Suppressor macrophage treated with lipopolysaccharide for 4 hours (primary cell): ENCODE data around the gene ELOA.
"Not testable (repeated sequence)": the region's sequence is repeated elsewhere in the genome, so short reads cannot be mapped to it uniquely, and the experiment has no call there.

ENCODE experiments used
- DNase-seq: peaks from one replicate; pipeline ENCODE4 v3.0.0-alpha.2; 2020

The ELOA gene, protein sequence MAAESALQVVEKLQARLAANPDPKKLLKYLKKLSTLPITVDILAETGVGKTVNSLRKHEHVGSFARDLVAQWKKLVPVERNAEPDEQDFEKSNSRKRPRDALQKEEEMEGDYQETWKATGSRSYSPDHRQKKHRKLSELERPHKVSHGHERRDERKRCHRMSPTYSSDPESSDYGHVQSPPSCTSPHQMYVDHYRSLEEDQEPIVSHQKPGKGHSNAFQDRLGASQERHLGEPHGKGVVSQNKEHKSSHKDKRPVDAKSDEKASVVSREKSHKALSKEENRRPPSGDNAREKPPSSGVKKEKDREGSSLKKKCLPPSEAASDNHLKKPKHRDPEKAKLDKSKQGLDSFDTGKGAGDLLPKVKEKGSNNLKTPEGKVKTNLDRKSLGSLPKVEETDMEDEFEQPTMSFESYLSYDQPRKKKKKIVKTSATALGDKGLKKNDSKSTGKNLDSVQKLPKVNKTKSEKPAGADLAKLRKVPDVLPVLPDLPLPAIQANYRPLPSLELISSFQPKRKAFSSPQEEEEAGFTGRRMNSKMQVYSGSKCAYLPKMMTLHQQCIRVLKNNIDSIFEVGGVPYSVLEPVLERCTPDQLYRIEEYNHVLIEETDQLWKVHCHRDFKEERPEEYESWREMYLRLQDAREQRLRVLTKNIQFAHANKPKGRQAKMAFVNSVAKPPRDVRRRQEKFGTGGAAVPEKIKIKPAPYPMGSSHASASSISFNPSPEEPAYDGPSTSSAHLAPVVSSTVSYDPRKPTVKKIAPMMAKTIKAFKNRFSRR

DNA sequence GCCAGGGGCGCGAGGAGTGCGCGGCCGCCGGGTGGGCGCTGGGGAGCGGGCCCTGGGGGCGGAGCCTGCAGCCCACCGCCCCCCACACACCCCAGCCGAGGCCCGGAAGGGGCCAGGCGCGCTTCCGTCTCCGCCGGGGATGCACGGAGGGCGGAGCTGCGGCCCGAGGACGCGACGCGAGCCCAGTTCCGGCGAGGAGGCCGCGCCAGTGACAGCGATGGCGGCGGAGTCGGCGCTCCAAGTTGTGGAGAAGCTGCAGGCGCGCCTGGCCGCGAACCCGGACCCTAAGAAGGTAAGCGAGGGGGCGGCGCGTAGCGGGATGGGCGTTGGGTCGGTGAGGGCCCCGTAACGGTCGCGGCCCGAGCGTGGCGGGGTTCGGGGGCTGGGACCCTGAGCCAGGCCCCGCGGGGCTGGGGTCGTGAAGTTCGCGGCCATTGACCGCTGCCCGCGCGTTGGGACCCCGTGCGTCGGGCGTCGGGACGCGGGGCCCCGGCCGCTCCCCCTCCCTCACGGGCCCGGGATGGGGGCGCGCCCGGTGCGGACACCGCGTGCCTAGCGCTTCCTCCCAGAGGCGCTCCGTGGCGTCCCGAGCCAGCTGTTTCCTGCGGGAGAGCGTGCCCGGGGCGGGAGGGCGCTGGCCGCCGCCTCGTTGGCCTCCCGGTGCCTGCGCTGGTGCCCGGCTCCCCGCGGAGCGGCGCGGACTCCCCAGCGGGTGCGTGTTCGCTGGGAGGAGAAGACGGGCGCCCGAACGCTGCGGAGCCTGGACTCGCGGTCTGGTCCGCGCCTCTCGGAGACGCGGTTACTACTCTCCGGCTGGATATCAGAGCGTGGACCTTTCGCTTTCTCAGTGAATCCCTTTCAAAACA lies at the start of gene ELOA:
ELOA (plus strand) TSS at position 185 of the 866 bp plus-strand sequence; CDS start at position 218, 33 bp downstream.
- peak; percentile 84 for DNase-seq

DNA sequence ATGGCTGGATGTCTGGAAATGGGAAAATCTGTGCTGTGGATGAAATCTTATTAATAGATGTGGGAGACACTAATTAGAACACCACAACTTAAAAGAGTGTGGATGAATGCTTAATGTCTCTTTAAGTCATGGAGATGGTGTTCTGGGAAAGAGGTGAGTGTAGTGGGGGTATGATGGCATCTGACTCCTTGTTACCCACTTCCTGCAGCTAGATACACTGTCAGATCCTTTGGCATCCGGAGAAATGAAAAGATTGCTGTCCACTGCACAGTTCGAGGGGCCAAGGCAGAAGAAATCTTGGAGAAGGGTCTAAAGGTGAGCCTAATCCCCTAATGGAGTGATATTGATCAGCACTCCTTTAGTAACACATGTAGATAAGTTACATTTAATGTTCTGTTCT lies 49.7 kb upstream of the ELOA start:
- DNase-seq = no peak

DNA sequence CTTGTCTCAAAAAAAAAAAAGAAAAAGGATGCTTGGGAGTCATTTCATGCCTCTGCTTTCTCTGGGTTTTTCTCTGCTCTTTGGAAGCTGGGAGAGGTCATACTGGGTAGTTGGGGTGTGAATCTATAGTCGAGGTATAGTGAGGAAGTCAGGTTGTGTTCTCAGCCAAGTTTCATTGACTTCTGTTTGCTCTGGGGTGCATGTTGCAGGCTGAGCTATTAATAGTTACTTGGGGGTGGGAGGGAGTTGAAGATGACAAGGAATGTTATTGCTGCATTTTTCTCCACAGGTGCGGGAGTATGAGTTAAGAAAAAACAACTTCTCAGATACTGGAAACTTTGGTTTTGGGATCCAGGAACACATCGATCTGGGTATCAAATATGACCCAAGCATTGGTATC lies 48.9 kb upstream of the ELOA start:
- no peak for DNase-seq

DNA sequence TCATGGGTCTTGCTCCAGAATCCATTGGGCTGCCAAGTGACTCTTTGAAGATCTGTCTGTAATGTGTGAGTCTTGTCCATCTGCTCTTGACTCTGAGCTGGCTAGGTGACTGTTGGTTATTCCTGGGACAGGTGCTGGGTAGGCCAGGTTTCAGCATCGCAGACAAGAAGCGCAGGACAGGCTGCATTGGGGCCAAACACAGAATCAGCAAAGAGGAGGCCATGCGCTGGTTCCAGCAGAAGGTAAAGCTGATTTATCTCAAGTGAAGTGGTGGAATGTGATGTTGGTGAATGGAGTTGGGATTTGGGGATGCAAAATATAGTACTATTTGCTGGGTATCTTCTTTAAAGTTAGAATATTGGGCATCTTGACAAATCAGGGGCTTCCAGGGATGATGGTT lies 47.6 kb upstream of the ELOA start:
- no peak for DNase-seq

DNA sequence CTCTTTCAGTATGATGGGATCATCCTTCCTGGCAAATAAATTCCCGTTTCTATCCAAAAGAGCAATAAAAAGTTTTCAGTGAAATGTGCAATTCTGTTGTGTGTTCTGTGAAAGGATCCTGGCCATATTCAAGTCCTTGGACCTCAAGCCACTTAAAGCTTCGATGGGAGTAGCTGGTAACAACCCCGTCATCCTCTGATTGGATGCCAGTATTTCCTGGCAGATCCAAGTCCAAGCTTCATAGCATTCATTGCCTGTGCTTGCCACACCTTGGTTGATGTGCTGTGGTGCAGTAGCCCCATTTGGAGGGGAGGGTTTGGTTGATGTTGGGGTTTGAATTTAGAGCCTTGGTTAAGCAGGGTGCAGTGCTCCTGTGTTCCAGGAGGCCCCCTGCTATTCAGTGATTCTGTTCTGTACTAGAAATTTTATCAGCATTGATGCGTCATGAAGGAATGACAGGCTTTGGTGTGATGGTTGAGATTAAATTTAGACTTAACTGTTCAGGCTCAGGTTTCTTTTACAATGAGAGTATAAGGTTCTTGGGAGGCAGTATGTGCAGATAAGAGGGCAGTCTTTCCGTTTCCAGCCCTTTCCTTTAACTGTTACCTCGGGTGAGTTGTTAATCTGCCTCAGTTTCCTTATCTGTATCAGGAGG lies 46.8 kb upstream of the ELOA start:
- no peak for DNase-seq

DNA sequence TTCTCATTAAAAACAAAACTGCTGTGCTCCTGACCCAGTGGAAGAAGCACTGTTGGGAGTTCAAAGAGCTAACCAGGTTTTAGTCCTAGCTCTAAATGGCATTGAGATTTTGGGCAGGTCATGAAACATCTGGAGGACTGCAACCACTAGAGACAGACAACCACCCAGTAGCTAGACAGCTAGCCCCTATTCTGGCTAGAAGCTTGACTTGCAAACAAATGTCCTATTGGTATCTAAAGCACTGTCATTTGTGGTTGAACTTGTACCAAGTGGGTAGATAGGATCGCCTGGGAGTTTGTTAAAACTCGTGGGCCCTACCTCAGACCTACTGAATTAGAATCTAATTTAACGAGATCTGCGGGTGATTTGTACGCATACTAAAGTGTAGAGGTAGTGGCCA lies 44.8 kb upstream of the ELOA start:
- no peak for DNase-seq

DNA sequence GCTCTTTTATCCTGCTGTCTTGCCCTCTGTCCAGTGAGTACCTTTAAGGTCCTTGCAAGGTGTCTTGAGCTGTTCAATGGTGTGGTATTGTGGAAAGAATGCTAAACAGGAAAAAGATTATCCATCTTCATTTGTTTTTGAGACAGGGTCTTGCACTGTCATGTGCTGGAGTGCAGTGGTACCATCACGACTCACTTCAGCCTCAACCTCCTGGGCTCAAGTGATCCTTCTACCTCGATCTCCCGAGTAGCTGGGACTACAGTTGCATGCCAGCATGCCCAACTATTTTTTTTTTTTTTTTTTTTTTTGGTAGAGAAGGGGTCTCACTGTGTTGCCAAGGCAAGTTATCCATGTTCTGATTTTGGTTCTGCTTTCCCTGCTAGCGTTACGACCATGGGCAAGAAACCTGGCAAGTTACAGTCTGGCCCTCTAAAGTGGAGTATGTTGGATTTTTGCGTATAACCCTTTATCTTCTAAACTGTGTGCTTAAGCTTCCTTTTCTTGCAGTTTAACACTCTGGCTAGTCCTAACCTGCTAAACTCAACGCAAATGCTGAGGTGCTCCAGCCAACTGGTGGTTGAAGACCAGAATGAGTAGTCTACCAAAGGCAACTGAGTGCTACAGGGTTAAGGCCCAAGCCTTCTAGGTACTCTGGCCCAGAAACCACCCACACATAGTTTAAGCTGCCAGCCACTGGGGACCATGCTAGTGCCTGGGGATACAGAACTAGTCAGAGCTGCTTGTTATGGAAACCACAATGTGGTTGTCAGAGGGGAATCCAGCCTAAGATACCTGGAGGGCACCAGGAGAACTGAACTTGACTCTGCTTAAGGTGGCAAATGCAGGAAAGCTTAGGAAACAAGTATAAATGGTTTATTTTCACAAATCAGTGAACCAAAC lies 43.7 kb upstream of the ELOA start:
- no peak for DNase-seq

DNA sequence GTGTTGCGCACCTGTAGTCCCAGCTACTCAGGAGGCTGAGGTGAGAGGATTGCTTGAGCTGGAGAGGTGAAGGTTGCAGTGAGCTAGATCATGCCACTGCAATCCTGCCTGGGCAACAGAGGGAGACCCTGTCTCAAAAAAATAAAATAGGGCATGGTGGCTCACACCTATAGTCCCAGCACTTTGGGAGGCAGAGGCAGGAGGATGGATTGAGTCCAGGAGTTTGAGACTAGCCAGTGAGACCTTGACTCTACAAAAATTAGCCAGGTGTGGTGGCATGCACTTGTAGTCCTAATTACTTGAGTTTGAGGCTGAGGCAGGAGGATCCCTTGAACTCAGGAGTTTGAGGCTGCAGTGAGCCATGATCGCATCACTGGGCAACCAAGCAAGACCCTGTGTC lies 42.0 kb upstream of the ELOA start:
- DNase-seq = no peak

DNA sequence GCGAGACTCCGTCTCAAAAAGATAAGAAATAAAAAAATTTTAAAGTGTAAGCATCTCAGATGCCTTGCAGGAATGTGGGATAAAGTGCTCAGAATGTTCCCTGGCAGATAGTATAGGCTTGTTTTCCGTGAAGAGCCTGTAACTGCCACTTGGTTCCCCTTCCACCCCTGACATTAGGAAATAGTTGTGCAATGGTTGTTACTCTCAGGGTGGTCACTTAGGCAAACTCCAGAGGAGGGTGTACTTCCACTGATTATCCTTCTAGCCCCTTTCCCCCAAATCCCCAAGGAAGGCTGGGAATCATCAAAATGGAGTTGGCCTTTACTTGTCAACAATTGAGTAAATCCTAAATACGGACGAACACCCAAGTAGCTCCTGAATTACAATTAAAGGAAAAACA lies 41.3 kb upstream of the ELOA start:
- DNase-seq = no peak

DNA sequence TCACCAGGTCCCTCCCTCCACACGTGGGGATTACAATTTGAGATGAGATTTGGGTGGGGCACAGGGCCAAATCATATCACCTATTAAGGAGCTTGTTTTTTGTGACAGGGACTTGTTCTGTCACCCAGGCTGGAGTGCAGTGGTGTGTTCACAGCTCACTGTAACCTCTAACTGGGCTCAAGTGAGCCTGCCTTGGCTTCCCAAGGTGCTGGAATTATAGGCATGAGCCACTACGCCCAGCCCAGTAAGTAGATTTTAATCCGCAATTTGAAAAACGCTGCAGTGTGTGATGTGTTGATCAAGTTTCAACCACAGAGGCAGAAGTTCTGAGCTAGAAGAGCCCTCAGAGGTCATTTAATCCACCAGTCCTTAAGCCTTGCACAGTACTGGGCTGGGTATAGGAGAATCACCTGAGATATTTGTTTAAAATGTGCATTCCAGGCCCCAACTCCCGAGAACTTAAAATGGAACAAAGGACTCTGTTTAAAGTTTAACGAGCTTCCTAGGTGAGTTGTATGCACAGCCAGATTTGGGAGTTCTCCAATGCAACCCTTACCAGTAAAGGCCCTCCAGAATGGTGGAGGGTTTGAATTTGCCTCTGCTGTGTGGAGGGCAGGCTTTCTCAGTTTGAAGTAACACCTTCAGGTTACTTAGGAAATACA lies 38.3 kb upstream of the ELOA start:
- no peak for DNase-seq

DNA sequence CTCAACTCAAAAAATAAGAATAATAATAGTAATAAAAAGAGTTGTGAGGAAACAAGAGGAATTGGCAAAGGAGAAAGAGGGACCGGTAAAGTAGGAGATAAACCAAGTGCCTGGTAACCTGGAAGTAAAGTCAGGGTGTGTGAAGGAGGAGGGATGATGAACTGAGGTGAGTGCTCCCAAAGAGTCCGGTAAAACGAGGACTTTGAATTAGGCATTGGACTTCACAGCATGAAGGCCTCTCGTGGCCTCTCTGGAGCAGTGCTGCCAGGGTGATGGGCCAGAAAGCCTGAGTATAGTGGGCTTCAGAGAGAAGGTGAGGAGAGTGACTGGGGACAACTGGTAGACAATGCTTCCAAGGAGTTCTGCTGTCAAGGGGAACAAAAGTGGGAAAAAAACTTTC lies 34.0 kb upstream of the ELOA start:
- no peak for DNase-seq

DNA sequence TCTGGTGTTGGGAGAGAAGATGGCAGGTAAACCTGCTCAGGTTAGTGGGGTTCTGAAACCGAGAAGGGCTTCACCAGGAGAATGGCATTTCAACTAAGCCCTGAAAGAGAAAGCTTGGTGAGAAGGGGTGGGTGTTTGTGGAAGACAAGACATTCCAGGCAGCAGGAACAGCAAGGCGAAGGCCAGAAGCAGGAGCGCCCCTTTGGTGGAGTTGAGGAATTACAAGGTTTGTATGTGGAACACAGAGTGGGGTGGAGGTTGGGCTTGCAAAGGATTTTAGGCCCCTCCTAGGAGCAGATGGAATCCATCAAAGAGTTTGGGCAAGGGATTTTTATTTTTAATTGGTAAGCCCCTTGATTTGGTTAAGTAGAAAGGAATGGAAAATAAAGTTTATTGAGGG lies 24.8 kb upstream of the ELOA start:
- peak; percentile 15 for DNase-seq

DNA sequence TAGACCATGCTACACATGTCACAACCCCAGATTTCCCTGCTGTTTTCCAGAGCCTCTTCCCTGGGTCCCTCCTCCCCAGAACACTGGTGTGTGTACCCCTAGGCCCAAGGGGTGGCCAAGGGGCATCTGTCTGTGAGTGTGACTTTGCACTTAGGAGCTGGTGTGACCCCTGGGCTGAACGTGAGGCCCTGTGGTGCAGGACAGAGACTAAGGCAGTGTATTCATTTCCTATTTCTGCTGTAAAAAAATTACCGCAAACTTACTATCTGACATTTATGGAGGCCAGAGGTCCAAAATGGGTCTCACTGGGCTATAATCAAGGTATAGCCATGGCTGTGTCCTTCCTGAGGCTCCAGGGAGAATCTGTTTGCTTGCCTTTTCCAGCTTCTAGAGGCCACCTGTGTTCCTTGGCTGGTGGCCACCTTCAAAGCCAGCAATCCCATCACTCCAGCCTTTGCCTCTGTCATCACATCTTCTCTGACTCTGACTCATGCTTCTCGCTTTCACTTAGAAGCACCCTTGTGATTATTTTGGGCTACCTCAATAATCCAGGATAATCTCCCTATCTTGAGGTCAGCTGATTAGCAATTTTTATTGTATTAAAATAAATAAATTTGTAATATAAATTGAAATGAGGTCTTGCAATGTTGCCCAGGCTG lies 24.0 kb upstream of the ELOA start:
- DNase-seq = no peak

DNA sequence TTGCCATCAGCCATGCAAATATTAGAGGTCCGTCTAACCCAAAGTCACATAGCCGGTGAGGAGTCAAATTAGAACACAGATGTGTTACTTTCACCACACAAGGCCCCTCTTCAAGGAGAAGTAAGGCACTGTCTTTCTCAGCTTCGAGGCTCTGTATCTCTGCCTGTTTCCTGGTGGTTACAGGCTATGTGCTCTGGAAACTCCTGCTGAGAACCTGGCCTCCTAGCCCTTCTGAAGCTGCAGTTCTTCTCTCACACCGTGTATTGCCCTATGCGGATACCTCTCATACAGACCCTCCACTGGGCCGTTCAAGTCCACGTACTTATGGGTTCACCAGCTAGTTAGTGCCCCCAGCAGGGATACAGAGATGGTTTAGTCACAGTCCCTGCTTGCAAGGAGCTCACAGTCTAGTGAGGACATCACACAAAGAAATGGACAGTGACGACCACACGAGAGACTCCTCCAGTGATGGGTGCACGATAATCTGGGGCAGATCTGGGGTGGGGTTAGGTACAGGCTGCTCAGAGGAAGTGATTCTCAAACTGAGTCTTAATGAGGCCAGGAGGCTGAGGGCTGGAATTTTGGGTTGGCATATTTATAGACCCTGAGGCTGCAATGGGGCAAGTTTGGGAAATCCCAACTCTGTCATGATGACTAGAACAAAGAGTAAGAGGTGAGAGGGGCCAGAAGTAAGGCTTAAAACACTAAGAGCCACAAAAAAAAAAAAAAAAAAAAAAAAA lies 22.8 kb upstream of the ELOA start:
- peak; percentile 63 for DNase-seq

DNA sequence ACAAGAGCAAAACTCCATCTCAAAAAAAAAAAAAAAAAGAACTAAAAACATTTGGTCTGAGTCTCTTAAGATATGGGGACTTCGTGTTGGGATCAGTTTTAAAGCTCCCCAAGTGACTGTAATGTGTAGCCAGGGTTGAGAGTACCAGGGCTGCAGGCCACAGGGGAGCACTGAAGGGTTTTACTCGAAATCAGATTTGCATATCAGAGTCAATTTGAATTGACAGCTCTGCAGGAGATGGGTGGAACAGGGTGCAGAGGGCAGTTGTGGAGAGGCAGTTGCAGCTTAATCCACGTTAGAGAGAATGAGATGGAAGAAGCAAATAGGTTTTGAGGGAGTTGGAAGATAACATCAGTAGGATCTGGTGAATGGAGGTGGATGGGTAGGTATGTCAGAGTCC lies 20.6 kb upstream of the ELOA start:
- DNase-seq = no peak

DNA sequence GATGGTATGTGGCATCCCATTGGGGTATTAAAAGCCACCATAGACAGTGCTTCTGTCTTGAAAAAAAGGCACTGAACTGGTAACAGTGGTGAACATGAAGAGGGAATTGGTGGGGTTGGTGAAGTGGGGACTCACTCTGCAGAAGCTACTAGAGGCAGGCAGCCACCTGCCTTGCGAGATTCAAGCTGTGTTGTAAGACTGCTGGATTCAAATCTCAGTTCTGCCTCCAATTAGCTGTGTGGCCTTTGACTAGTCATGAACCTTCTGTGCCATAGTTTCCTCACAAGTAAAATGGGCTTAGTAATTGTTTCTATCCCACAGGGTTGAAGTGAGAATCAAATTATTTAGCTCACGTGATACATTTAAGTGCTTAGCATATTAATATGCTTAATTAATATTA lies 16.6 kb upstream of the ELOA start:
- DNase-seq = peak; percentile 26

DNA sequence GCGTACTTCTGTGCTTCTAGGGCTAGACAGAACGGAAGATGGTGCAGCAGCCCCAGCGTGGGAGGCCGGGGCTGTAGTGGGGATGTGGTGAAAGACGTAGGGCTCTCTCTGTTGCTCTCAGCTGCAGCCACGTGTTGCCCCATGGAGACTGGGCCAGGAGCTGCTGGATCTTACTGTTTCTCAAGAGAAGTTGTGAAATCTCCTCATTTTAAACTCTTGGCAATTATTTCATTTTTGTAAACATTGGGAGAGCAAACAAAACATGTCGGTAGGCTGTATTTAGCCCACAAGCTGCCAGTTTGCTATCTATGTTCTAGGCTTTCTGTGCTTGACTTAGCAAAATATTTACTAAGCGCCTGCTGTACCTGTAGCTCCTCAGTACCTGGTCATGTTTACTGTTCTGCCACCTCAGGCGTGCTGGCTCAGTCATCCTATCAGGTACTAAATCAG lies 15.9 kb upstream of the ELOA start:
- DNase-seq = peak; percentile 90

DNA sequence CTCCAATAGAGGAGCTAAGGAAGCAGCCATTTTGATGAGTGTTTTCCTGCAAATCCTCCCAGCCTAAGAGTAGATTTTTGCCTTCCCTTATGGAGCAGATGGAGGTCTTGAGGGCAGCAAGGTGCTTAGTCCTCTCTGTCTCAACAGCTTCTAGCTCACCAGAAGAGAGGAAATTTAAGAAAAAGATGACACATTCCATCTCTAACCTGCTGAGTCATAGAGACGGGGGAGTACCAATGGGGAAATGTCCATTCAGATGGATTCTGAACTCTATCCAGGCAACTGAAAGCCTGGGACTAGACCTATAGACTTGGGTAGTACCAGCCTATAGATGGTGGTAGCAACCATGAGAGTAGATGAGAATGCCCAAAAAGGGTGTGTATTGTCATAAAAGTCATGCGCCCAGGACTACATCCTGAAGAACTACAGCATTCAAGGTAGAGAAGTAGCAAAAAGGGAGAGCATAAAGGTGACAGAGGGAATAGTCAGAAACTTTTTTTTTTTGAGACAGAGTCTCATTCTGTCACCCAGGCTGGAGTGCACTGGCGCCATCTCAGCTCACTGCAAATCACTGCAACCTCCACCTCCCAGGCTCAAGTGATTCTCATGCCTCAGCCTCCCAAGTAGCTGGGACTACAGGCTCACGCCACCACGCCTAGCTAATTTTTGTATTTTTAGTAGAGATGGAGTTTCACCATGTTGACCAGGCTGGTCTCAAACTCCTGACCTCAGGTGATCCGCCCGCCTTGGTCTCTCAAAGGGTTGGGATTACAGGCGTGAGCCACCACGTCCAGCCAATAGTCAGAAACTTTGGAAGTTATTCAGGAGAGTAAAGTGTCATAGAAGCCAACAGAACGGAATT lies 10.7 kb upstream of the ELOA start:
- DNase-seq = peak; percentile 63

DNA sequence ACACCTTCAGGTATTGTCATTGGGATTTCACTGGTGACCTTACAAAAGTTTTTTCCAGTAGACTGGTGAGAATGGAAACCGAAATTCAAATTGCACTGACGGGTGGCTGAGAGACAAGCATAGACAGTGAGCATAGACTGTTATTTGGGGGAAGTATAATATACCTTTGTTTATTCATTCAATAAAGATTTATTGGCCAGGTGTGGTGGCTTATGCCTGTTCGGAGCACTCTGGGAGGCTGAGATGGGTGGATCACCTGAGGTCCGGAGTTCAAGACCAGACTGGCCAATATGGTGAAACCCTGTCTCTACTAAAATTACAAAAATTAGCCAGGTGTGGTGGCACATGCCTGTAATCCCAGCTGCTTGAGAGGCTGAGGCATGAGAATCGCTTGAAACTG lies 10.0 kb upstream of the ELOA start:
- DNase-seq = not testable (repeated sequence)
